AG09309 (cell line): ENCODE results near the gene PROSER3.

Experiments
- DNase-seq: peaks from one replicate; pipeline ENCODE4 v3.0.0-alpha.2; 2010; ENCODE audit warnings: low read depth
- H3K4me3 ChIP-seq: 2 replicates; pipeline ENCODE4 v1.5.1; 2011; ENCODE audit warnings: mild to moderate bottlenecking, low read depth, low read length, moderate library complexity; ENCODE audit not compliant: control insufficient read depth
- TF ChIP-seq, protein P1 (sequence below): IDR thresholded peaks from 2 replicates; pipeline ENCODE4 v1.5.1; 2011; ENCODE audit warnings: mild to moderate bottlenecking, low read depth, low read length, inconsistent platforms; ENCODE audit not compliant: insufficient read depth, control insufficient read depth; ENCODE audit errors: missing control alignments

The PROSER3 gene

DNA sequence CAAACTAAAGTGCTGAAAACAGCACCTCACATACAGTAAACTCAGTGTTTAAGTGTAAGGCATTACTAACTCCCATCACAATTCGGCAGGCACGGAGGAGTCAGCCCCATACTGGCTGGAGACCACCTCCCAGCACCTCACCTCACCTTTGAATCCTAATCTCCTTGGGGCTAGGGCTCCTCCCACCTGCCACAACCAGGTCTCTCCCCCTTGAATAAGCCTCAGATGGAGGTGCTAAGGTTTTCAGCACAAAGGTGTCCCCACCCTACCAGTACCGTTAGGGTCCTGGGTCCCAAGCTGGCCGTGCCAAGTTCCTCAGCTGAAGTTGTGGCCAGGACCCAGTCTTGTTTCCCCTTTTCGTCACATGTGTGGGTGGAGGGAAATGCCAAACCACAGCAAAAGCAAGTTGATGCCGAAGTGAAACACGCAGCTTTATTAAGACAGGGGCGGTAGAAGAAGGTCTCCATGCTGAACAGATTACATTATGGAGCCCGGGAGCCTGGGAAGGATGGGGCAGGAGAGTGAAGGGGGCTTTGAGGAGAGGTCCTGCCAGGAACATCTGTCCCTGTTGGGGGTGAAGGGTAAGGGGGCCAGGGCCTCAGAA is 15.8 kb upstream of the PROSER3 start, which contains the start of gene IGFLR1:
IGFLR1 (minus strand) TSS at position 332 of the 604 bp plus-strand sequence. CDS start 1,272 bp downstream, outside the sequence.
- no peak for DNase-seq
- H3K4me3 ChIP-seq: no peak within 1 kb of the TSS
- TF ChIP-seq, protein P1, sequence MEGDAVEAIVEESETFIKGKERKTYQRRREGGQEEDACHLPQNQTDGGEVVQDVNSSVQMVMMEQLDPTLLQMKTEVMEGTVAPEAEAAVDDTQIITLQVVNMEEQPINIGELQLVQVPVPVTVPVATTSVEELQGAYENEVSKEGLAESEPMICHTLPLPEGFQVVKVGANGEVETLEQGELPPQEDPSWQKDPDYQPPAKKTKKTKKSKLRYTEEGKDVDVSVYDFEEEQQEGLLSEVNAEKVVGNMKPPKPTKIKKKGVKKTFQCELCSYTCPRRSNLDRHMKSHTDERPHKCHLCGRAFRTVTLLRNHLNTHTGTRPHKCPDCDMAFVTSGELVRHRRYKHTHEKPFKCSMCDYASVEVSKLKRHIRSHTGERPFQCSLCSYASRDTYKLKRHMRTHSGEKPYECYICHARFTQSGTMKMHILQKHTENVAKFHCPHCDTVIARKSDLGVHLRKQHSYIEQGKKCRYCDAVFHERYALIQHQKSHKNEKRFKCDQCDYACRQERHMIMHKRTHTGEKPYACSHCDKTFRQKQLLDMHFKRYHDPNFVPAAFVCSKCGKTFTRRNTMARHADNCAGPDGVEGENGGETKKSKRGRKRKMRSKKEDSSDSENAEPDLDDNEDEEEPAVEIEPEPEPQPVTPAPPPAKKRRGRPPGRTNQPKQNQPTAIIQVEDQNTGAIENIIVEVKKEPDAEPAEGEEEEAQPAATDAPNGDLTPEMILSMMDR: no peak

DNA sequence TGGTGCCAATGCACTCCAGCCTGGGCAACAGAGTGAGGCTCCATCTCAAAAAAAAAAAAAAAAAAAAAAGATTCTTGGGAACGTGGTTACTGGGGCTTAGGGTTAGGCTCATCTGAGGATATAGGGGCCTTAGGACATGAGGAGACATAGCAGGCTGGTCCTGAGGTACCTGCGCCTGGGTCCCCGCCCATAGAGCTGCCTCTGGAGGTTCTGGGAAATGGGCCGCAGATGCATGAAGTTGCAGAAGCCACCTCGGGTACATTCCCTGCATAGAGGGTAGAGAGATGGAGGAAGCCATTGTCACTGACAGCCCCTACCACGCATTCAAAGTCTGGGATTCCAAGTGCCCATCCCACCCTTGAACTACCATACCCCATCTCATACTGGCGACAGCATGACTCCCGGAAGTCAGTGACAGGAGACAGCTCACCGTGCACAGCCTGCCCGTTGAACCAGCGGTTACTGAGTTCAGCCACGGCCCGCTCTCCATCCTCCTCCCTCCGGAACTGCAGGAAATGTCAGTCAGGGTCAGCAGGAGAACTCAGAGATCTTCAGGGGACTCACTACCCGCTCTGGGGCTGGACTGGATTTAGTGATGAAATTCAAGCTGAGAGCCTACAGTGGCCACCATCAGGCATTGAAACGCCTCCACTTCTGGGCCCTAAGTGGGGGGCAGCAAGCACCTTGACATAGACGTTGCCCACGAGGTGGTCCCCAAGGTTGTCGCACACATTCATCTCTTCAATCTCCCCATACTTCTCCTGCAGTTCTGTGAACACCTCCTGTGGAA is 14.1 kb upstream of the PROSER3 start:
- TF ChIP-seq, protein P1: no peak
- H3K4me3 ChIP-seq: no peak overlapping the region
- DNase-seq: no peak

DNA sequence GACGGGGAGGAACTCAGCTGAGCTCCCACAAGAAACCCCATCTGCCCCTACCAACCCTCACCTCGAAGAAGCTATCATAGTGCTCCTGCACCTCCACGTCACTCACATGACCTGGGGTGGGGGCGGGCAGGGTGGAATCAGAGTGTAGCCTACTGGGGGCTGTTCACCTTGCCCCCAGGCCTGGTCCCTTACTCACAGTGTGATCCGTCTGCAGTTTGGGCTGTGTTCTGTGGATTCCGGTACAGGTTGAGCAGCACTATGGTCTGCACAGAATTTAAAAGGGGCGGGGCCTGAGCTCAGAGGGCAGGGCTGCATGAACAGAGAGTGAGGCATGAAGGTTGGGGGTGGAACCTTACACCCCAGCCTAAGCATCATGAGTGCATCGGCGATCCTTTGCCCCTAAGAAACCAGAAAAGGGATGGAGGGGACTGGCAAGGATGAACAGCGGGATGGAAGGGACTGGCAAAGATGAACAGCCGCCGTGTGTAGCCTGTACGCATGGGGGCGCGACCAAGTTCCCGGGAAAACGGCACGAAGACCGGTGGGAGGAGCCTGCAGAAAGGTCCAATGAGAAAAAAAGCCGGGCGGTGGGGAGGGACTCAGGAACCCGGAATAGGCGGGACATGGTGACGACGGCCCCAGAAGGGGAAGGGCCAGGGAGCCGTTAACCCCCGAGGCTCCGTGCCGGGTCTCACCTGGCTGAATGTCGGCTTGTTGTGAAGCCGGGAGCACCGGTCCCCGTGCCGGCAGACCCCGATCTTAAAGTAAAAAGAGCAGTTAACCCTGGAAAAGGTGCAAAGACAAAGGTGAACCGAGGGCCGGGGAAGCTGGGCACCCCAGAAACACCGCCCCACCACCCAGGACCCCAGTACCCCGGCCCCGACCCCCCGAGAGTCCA is 13.3 kb upstream of the PROSER3 start:
- peak; percentile 81 for DNase-seq
- TF ChIP-seq, protein P1: peak; percentile 57
- peak overlapping the region; percentile 85 for H3K4me3 ChIP-seq

DNA sequence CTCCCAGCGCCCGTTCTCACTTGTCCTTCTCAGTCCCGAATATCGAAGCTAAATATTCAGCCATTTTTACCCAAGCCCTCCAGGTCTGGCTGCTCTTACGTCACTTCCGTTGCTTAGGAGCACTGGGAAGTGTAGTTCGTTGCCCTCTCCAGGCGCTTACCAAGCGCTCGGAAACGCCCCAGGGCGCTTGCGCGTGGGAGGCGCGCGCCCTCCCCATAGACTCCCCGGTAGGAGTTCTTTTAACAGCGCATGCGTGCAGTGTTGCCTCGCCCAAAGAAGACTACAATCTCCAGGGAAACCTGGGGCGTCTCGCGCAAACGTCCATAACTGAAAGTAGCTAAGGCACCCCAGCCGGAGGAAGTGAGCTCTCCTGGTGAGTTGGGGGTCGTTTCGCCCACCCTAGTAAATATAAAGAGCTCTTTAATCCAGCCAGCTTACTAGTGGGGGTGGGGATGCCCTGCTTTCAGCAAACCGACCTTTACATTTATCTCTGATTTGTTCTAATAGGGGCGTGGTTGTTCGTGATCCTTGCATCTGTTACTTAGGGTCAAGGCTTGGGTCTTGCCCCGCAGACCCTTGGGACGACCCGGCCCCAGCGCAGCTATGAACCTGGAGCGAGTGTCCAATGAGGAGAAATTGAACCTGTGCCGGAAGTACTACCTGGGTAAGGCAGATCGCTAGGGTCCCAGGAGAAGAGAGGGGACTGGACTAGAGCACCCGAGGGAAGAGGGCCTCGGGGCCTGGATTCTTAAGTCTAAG is 12.5 kb upstream of the PROSER3 start, which contains the start of the genes PSENEN and U2AF1L4:
PSENEN (plus strand) TSS at position 324 of the 759 bp plus-strand sequence; CDS start at position 604, 280 bp downstream.
U2AF1L4 (minus strand) TSS at position 91 of the 759 bp plus-strand sequence; CDS start at position 64, 27 bp downstream.
- H3K4me3 ChIP-seq: peak within 1 kb of the TSS; percentile 85
- TF ChIP-seq, protein P1: no peak
- DNase-seq: peak; percentile 99

DNA sequence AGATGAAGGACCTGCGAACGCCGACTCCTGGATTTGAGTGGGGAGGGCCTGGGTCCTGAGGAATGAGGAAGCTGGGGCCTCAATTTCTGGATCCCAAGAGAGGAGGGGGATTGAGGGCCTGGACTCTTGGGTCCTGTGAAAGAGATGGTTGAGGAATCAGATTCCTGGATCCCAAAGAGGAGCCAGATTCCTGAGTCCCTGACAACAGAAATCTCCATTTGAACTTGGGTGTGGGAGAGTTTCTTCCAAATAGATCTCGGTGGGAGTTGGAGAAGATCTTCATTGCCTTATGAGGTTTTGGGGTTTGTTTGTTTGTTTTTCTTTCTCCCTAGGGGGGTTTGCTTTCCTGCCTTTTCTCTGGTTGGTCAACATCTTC is 11.9 kb upstream of the PROSER3 start:
- H3K4me3 ChIP-seq: peak overlapping the region; percentile 85
- no peak for DNase-seq
- TF ChIP-seq, protein P1: no peak

DNA sequence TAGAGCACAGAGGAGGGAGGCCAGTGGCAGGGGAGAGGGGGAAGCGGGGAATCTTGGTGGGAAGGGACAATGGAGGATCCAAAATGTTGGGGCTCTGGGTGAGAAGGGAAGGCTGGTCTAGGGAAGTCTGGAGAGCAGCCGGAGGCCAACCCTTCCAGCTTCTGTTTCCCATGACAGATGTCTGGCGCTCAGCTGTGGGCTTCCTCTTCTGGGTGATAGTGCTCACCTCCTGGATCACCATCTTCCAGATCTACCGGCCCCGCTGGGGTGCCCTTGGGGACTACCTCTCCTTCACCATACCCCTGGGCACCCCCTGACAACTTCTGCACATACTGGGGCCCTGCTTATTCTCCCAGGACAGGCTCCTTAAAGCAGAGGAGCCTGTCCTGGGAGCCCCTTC is 11.4 kb upstream of the PROSER3 start:
- TF ChIP-seq, protein P1: no peak
- no peak for DNase-seq
- H3K4me3 ChIP-seq: peak overlapping the region; percentile 85
